IMR-90 (cell line): ENCODE results near the gene XCL1. TPM values are rescaled to one million over a fixed set of nuclear protein-coding genes. Genes with fewer than 3 reads are reported as not detected.

ENCODE experiments used
- ATAC-seq: fragments of 200-7000 bp; cut with Tn5 transposase; 2 replicates; pipeline ENCODE4 v1.9.1; 2020; ENCODE audit warnings: low read depth, mild to moderate bottlenecking, moderate library complexity
- BruUV-seq: library from RNA; stranded (reverse); fragments of 400-500 nt; replicated peaks from 2 replicates; lab custom pipeline; 2021; lab: Mats Ljungman, UMichigan
- CTCF ChIA-PET: fragments of 300-600 bp; formaldehyde crosslinking; extraction: SDS; loops from one replicate; lab custom pipeline; 2021; ENCODE audit warnings: antibody characterized with exemption; lab: Yijun Ruan, JAX
- POLR2A ChIA-PET: fragments of 300-600 bp; sonication (Branson Sonifier 250); formaldehyde crosslinking; loops from one replicate; lab custom pipeline; 2022; ENCODE audit warnings: antibody characterized with exemption; ENCODE audit not compliant: unreplicated experiment; lab: Charles Lee
- DNase-seq: peaks from one replicate; pipeline ENCODE4 v3.0.0; 2013
- H2AFZ ChIP-seq: replicated peaks from 2 replicates; pipeline ENCODE3; 2013; ENCODE audit warnings: low read length, mild to moderate bottlenecking; ENCODE audit not compliant: poor library complexity
- H2AK5ac ChIP-seq: 2 replicates; pipeline ENCODE4 v1.6.1; 2013; ENCODE audit warnings: low read depth, low read length, inconsistent platforms
- H2AK9ac ChIP-seq: replicated peaks from 2 replicates; pipeline ENCODE3; 2013; ENCODE audit warnings: mild to moderate bottlenecking, low read depth, low read length, moderate library complexity; ENCODE audit not compliant: poor library complexity
- H2BK120ac ChIP-seq: 2 replicates; pipeline ENCODE4 v1.6.1; 2013; ENCODE audit warnings: low read depth, low read length, inconsistent platforms
- H2BK15ac ChIP-seq: 3 replicates; pipeline ENCODE4 v1.6.1; 2013; ENCODE audit warnings: low read depth, low read length, inconsistent platforms
- H2BK20ac ChIP-seq: 2 replicates; pipeline ENCODE4 v1.6.1; 2013; ENCODE audit warnings: low read depth, mild to moderate bottlenecking, inconsistent platforms, low read length, moderate library complexity
- H2BK5ac ChIP-seq: 2 replicates; pipeline ENCODE4 v1.6.1; 2013; ENCODE audit warnings: mild to moderate bottlenecking, low read depth, low read length, inconsistent platforms; ENCODE audit not compliant: poor library complexity, severe bottlenecking
- H3K14ac ChIP-seq: replicated peaks from 2 replicates; pipeline ENCODE4 v1.6.1; 2013; ENCODE audit warnings: low read depth, low read length, inconsistent platforms
- H3K18ac ChIP-seq: 2 replicates; pipeline ENCODE4 v1.6.1; 2013; ENCODE audit warnings: low read depth, low read length, control low read depth
- H3K23ac ChIP-seq: 2 replicates; pipeline ENCODE4 v1.6.1; 2013; ENCODE audit warnings: low read depth, low read length, inconsistent platforms
- H3K27ac ChIP-seq: 2 replicates; pipeline ENCODE4 v1.5.1; 2013; ENCODE audit warnings: mild to moderate bottlenecking, control low read depth, low read length; ENCODE audit not compliant: insufficient read depth
- H3K27me3 ChIP-seq: 2 replicates; pipeline ENCODE4 v1.6.1; 2013; ENCODE audit warnings: low read length; ENCODE audit not compliant: control insufficient read depth, insufficient read depth
- H3K36me3 ChIP-seq: 2 replicates; pipeline ENCODE4 v1.6.1; 2013; ENCODE audit warnings: low read length, mixed read lengths; ENCODE audit not compliant: control insufficient read depth, insufficient read depth
- H3K4ac ChIP-seq: 2 replicates; pipeline ENCODE4 v1.6.1; 2013; ENCODE audit warnings: low read depth, low read length, inconsistent platforms
- H3K4me1 ChIP-seq: 2 replicates; pipeline ENCODE4 v1.6.1; 2013; ENCODE audit warnings: low read length, mixed read lengths; ENCODE audit not compliant: control insufficient read depth, insufficient read depth
- H3K4me2 ChIP-seq: 2 replicates; pipeline ENCODE4 v1.6.1; 2013; ENCODE audit warnings: low read depth, mild to moderate bottlenecking, control low read depth, low read length, moderate library complexity
- H3K4me3 ChIP-seq: 2 replicates; pipeline ENCODE4 v1.5.1; 2013; ENCODE audit warnings: low read depth, mild to moderate bottlenecking, control low read depth, low read length, moderate library complexity; ENCODE audit not compliant: insufficient read depth
- H3K56ac ChIP-seq: 2 replicates; pipeline ENCODE4 v1.6.1; 2013; ENCODE audit warnings: low read length, inconsistent platforms; ENCODE audit not compliant: insufficient read depth; ENCODE audit errors: extremely low read depth
- H3K79me1 ChIP-seq, 2 experiments: 2 replicates each; pipeline ENCODE4 v1.6.1; 2013; ENCODE audit warnings: low read length in 2 of 2, inconsistent platforms in 1 of 2, low read depth in 1 of 2
- H3K9ac ChIP-seq: 2 replicates; pipeline ENCODE4 v1.6.1; 2013; ENCODE audit warnings: low read depth, low read length, control low read depth
- H3K9me1 ChIP-seq: 2 replicates; pipeline ENCODE4 v1.6.1; 2013; ENCODE audit warnings: low read length, inconsistent platforms; ENCODE audit not compliant: insufficient read depth
- H3K9me3 ChIP-seq: 2 replicates; pipeline ENCODE4 v1.6.1; 2013; ENCODE audit warnings: low read length; ENCODE audit not compliant: control insufficient read depth, insufficient read depth
- H4K20me1 ChIP-seq: 2 replicates; pipeline ENCODE4 v1.6.1; 2013; ENCODE audit warnings: low read length, inconsistent platforms; ENCODE audit not compliant: insufficient read depth
- H4K5ac ChIP-seq: 2 replicates; pipeline ENCODE4 v1.6.1; 2013; ENCODE audit warnings: mild to moderate bottlenecking, low read depth, low read length, control low read depth
- H4K8ac ChIP-seq, 2 experiments: 2 replicates each; pipeline ENCODE4 v1.6.1; 2013; ENCODE audit warnings: low read depth in 2 of 2, low read length in 2 of 2, control low read depth in 1 of 2, inconsistent platforms in 1 of 2
- H4K91ac ChIP-seq: 2 replicates; pipeline ENCODE4 v1.6.1; 2013; ENCODE audit warnings: low read depth, low read length, inconsistent platforms; ENCODE audit not compliant: insufficient read depth
- CEBPB ChIP-seq: IDR thresholded peaks from 2 replicates; pipeline ENCODE4 v1.6.1; 2012; ENCODE audit warnings: low read depth, low read length, improper control_type of control experiment
- WGBS, 2 experiments: methylation state at CpG; one replicate each; pipeline versions ENCODE4 v1.1.5 to v1.1.7; 2013; ENCODE audit warnings: missing lambda C conversion rate in 2 of 2; ENCODE audit not compliant: insufficient read length in 1 of 2; ENCODE audit errors: extremely low coverage in 2 of 2; 5-methylcytosine and 5-hydroxymethylcytosine counted together
- dilution Hi-C: fragments of 300-500 bp; cut with HindIII; formaldehyde crosslinking; loops from one replicate; pipeline ENCODE4 v1.14.3; 2018; ENCODE audit warnings: low sequenced_read_pairs; ENCODE audit not compliant: unreplicated experiment
- in situ Hi-C: fragments of 300-500 bp; cut with MboI; formaldehyde crosslinking; loops from 3 replicates; pipeline ENCODE4 v1.14.3; 2019; ENCODE audit warnings: low sequenced_read_pairs, inconsistent platforms, mixed read lengths
- intact Hi-C: fragments of 100-400 bp; cut with micrococcal nuclease; formaldehyde crosslinking; loops from 2 replicates; pipeline ENCODE4 v1.10.0; 2022
- polyA plus RNA-seq, 3 experiments: library from polyadenylated mRNA; depleted of rRNA; stranded (reverse); fragments of >200 nt; gene quantifications; 2 replicates each; pipeline ENCODE4 v1.2.3, GENCODE V29; 2012; ENCODE audit warnings: low replicate concordance in 1 of 3
- total RNA-seq: library from RNA; depleted of rRNA; stranded (reverse); fragments of >200 nt; gene quantifications from 2 replicates; pipeline ENCODE4 v1.2.3, GENCODE V29; 2012; rRNA removed

The XCL1 gene
- total and polyA plus RNA-seq, 2 of the 4 experiments (the other 2 are of a cell fraction) = not detected

DNA sequence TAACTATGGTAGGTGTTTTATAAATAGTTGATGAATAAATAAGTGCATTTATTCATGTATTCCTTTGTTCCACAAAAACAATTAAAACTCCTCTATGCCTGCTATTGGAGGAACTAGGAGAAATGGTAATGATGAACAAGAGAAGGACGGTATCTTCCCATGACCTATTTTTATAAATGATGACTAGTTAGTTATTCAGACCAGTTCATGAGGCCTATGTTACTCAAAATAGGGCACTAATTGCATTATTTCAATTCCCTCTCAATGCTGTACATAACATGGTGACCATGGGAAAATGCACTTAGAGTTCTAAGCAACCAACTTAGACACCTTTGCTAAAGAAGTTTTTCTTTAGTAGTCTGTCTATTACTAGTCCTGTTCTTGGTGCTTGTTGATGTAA lies 53.1 kb downstream of the XCL1 start:
- no TSS peak for BruUV-seq
- no peaks in the 10 kb centered on the region for H3K27me3 ChIP-seq
- H2AK5ac ChIP-seq = no peak overlapping the region
- H2BK20ac ChIP-seq = no peak overlapping the region
- intact Hi-C loops (no loop called here), dilution Hi-C loops (no loop called here), in situ Hi-C loops (no loop called here)
- H2AFZ ChIP-seq = no peak overlapping the region
- WGBS, 2 experiments = no CpG with 5 or more reads among the region's 1 CpG
- ATAC-seq = no peak
- no peak overlapping the region for H2BK5ac ChIP-seq
- H3K27ac ChIP-seq = no peak overlapping the region
- no peak overlapping the region for H3K23ac ChIP-seq
- no peak overlapping the region for H2BK15ac ChIP-seq
- no peaks in the 10 kb centered on the region for H3K36me3 ChIP-seq
- POLR2A ChIA-PET = no interaction called here
- no peak overlapping the region for H2AK9ac ChIP-seq
- no peak overlapping the region for H3K56ac ChIP-seq
- H4K5ac ChIP-seq = no peak overlapping the region
- no peak overlapping the region for H3K9ac ChIP-seq
- H2BK120ac ChIP-seq = no peak overlapping the region
- H3K4me3 ChIP-seq = no peak overlapping the region
- no peaks in the 10 kb centered on the region for H4K20me1 ChIP-seq
- CTCF ChIA-PET = no interaction called here
- no peaks in the 10 kb centered on the region for H3K9me1 ChIP-seq
- DNase-seq = no peak
- no peak overlapping the region for H3K18ac ChIP-seq
- H3K79me1 ChIP-seq = no peaks in the 10 kb centered on the region
- H3K4me2 ChIP-seq = no peak overlapping the region
- no peaks in the 10 kb centered on the region for H3K9me3 ChIP-seq
- H3K14ac ChIP-seq = no peak overlapping the region
- H4K91ac ChIP-seq = no peak overlapping the region
- no peak for TF ChIP-seq CEBPB
- H3K4ac ChIP-seq = no peak overlapping the region
- H4K8ac ChIP-seq = no peak overlapping the region
- H3K4me1 ChIP-seq = no peaks in the 10 kb centered on the region

Other genes starting within 250 kb of the XCL1 start
- not detected in 2 replicates for gene XCL2, start 32.6 kb upstream of the XCL1 start, total RNA-seq
- gene XCL2, start 32.6 kb upstream of the XCL1 start, polyA plus RNA-seq (2012; rRNA removed) = not detected in 2 replicates
- gene DPT, start 152.6 kb downstream of the XCL1 start, total RNA-seq = not detected in 2 replicates
- gene DPT, start 152.6 kb downstream of the XCL1 start, polyA plus RNA-seq (2012; rRNA removed) = not detected in 2 replicates